NCI-H524 treated with DMSO at 0.1 percent for 48 hours (cell line): ENCODE measurements around the gene GNMT.

Experiments used
- DNase-seq: peaks from one replicate; lab custom pipeline; 2025; lab: John Stamatoyannopoulos, UW

GNMT gene

GRCh38 chr6:43013097-43013842 lies 52.7 kb downstream of the GNMT start:
- DNase-seq: no peak
